ENCODE data around the gene OR5AU1.

GRCh38 chr14:21136024-21136423 is 19.8 kb downstream of the OR5AU1 start:
- TF ChIP-seq CTCF (IDR thresholded peaks at IDR 0.05) (peak; percentile 17 to 65 (median 44)), POLR2A (IDR thresholded peaks at IDR 0.05) (no peak)
